HUES64 (cell line): Measurements from ENCODE around the gene IFNL3.

ENCODE experiments used
- H3K27ac ChIP-seq: 2 replicates; pipeline ENCODE4 v1.7.0; 2013; ENCODE audit warnings: low read depth, low read length, inconsistent platforms
- H3K27me3 ChIP-seq: 2 replicates; pipeline ENCODE4 v1.6.1; 2013; ENCODE audit warnings: mild to moderate bottlenecking, low read length; ENCODE audit not compliant: insufficient read depth
- H3K36me3 ChIP-seq: 2 replicates; pipeline ENCODE4 v1.6.1; 2013; ENCODE audit warnings: mild to moderate bottlenecking, low read length; ENCODE audit not compliant: insufficient read depth
- H3K4me1 ChIP-seq: 2 replicates; pipeline ENCODE4 v1.6.1; 2013; ENCODE audit warnings: mild to moderate bottlenecking, low read length, moderate library complexity; ENCODE audit not compliant: insufficient read depth
- H3K4me3 ChIP-seq: 2 replicates; pipeline ENCODE4 v1.5.1; 2013; ENCODE audit warnings: mild to moderate bottlenecking, low read length, moderate library complexity
- H3K9ac ChIP-seq: 2 replicates; pipeline ENCODE4 v1.6.1; 2013; ENCODE audit warnings: mild to moderate bottlenecking, low read depth, low read length
- H3K9me3 ChIP-seq: 2 replicates; pipeline ENCODE4 v1.6.1; 2013; ENCODE audit warnings: low read depth, low read length; ENCODE audit not compliant: insufficient read depth
- WGBS: fragments of 150-250, 120-280 bp; methylation state at CpG from one replicate; pipeline ENCODE4 v1.1.7; 2013; ENCODE audit warnings: missing lambda C conversion rate; 5-methylcytosine and 5-hydroxymethylcytosine counted together

The IFNL3 gene

GRCh38 chr19:39200066-39200802, 44.6 kb downstream of the IFNL3 start:
- Histone ChIP-seq H3K9me3 (no peaks in the 10 kb centered on the region), H3K4me3 (no peak overlapping the region), H3K4me1 (no peaks in the 10 kb centered on the region), H3K27ac (no peak overlapping the region), H3K27me3 (peaks cover 66% of the 10 kb centered on the region), H3K36me3 (no peaks in the 10 kb centered on the region), H3K9ac (no peak overlapping the region)
- WGBS = 89% methylated on average over 32 of the region's 32 CpGs

- H3K27me3 ChIP-seq = peaks cover 56% of the 10 kb centered on the region
- no peak overlapping the region for H3K9ac ChIP-seq
- no peak overlapping the region for H3K4me3 ChIP-seq
- H3K27ac ChIP-seq = no peak overlapping the region
- no peaks in the 10 kb centered on the region for H3K4me1 ChIP-seq
- no peaks in the 10 kb centered on the region for H3K36me3 ChIP-seq
- 58% methylated on average over 11 of the region's 11 CpGs for WGBS
- no peaks in the 10 kb centered on the region for H3K9me3 ChIP-seq
Measured at GRCh38 chr19:39199025-39199424, 45.8 kb downstream of the IFNL3 start.

- Histone ChIP-seq H3K27me3 (peaks cover 44% of the 10 kb centered on the region), H3K27ac (no peak overlapping the region), H3K9ac (no peak overlapping the region), H3K4me3 (no peak overlapping the region), H3K9me3 (no peaks in the 10 kb centered on the region), H3K4me1 (no peaks in the 10 kb centered on the region), H3K36me3 (no peaks in the 10 kb centered on the region)
- 55% methylated on average over 3 of the region's 5 CpGs for WGBS
Measured at GRCh38 chr19:39197808-39198207, 47.0 kb downstream of the IFNL3 start.

- Histone ChIP-seq H3K9ac (no peak within 1 kb of the TSS; the same call in 1 of the 2 replicates), H3K27ac (no peak within 1 kb of the TSS), H3K9me3 (no peaks in the 10 kb centered on the region), H3K4me3 (peak within 1 kb of the TSS; percentile 52), H3K4me1 (no peaks in the 10 kb centered on the region), H3K36me3 (no peaks in the 10 kb centered on the region), H3K27me3 (peaks cover 42% of the 10 kb centered on the region)
- 5% methylated on average over 48 of the region's 51 CpGs for WGBS
Measured at GRCh38 chr19:39196860-39197562, 47.8 kb downstream of the IFNL3 start, which contains the start of gene NCCRP1. Gene NCCRP1, plus strand, starts transcription at chr19:39196964. Its CDS starts 19 bp downstream, at chr19:39196983.

- Histone ChIP-seq H3K36me3 (no peaks in the 10 kb centered on the region), H3K27me3 (peaks cover 37% of the 10 kb centered on the region), H3K4me1 (no peaks in the 10 kb centered on the region), H3K9ac (no peak overlapping the region), H3K9me3 (no peaks in the 10 kb centered on the region), H3K4me3 (peak overlapping the region; percentile 52; the same call in 1 of the 2 replicates), H3K27ac (no peak overlapping the region)
- 34% methylated on average over 7 of the region's 7 CpGs for WGBS
Measured at GRCh38 chr19:39196320-39196719, 48.5 kb downstream of the IFNL3 start.

GRCh38 chr19:39195755-39196154, 49.1 kb downstream of the IFNL3 start:
- Histone ChIP-seq H3K9me3 (no peaks in the 10 kb centered on the region), H3K27ac (no peak overlapping the region), H3K36me3 (no peaks in the 10 kb centered on the region), H3K9ac (no peak overlapping the region), H3K4me1 (no peaks in the 10 kb centered on the region), H3K27me3 (peaks cover 37% of the 10 kb centered on the region), H3K4me3 (no peak overlapping the region)
- WGBS = 68% methylated on average over 8 of the region's 9 CpGs

- Histone ChIP-seq H3K4me3 (no peak overlapping the region), H3K4me1 (no peaks in the 10 kb centered on the region), H3K36me3 (no peaks in the 10 kb centered on the region), H3K9ac (no peak overlapping the region), H3K27ac (no peak overlapping the region), H3K27me3 (peaks cover 37% of the 10 kb centered on the region), H3K9me3 (no peaks in the 10 kb centered on the region)
- WGBS = 61% methylated on average over 9 of the region's 9 CpGs
Measured at GRCh38 chr19:39194832-39195542, 49.8 kb downstream of the IFNL3 start.

GRCh38 chr19:39193803-39194202, 51.0 kb downstream of the IFNL3 start:
- no peaks in the 10 kb centered on the region for H3K9me3 ChIP-seq
- peaks cover 35% of the 10 kb centered on the region for H3K27me3 ChIP-seq
- no peak overlapping the region for H3K27ac ChIP-seq
- WGBS = 39% methylated on average over 7 of the region's 8 CpGs
- H3K4me1 ChIP-seq = no peaks in the 10 kb centered on the region
- no peak overlapping the region for H3K9ac ChIP-seq
- no peaks in the 10 kb centered on the region for H3K36me3 ChIP-seq
- H3K4me3 ChIP-seq = no peak overlapping the region
